Omental fat pad (tissue), 4 donors: ENCODE results near the gene NAGLU. TPM values are rescaled to one million over a fixed set of nuclear protein-coding genes. Genes with fewer than 3 reads are reported as not detected.

Source experiments
- ATAC-seq: fragments of 150-250 bp; one replicate; pipeline ENCODE4 v1.9.1; 2016; ENCODE audit warnings: mild to moderate bottlenecking, moderate library complexity; ENCODE audit not compliant: low FRiP score
- DNase-seq: peaks from one replicate; pipeline ENCODE4 v3.0.0-alpha.2; 2019; ENCODE audit warnings: low spot score
- total RNA-seq, 4 donors: library from RNA; depleted of rRNA; stranded (reverse); fragments of >200 nt; gene quantifications; one replicate each; pipeline ENCODE4 v1.1.0, GENCODE V29; 2016
- TF ChIP-seq, protein P1 (sequence below), 3 donors: fragments of 450-650 bp; IDR thresholded peaks; one replicate each; pipeline ENCODE4 v1.5.1; 2016 to 2017; ENCODE audit warnings: antibody characterized with exemption in 3 of 3, mild to moderate bottlenecking in 3 of 3, moderate library complexity in 2 of 3

Gene NAGLU
- total RNA-seq, 4 donors from 2014 or later = 48.5 to 80.9 (median 57.3) TPM

DNA sequence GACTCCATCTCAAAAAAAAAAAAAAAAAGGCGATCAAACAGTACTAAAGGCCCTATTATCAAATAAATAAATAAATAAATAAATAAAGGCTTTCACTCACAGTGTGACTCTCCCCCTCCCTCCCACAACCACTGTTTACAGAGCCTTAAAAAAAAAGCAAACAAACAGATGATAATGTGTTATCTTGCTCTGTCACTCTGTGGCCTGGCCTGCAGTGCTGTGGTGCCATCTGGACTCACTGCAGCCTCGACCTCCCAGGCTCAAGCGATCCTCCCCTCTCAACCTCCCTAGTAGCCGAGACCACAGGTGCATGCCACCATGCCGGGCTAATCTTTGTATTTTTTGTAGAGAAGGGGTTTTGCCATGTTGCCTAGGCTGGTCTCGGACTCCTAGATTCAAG, 8.1 kb upstream of the NAGLU start:
- TF ChIP-seq, protein P1, sequence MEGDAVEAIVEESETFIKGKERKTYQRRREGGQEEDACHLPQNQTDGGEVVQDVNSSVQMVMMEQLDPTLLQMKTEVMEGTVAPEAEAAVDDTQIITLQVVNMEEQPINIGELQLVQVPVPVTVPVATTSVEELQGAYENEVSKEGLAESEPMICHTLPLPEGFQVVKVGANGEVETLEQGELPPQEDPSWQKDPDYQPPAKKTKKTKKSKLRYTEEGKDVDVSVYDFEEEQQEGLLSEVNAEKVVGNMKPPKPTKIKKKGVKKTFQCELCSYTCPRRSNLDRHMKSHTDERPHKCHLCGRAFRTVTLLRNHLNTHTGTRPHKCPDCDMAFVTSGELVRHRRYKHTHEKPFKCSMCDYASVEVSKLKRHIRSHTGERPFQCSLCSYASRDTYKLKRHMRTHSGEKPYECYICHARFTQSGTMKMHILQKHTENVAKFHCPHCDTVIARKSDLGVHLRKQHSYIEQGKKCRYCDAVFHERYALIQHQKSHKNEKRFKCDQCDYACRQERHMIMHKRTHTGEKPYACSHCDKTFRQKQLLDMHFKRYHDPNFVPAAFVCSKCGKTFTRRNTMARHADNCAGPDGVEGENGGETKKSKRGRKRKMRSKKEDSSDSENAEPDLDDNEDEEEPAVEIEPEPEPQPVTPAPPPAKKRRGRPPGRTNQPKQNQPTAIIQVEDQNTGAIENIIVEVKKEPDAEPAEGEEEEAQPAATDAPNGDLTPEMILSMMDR (IDR thresholded peaks at IDR 0.05) = no peak
- DNase-seq (no peak), ATAC-seq (no peak)

DNA sequence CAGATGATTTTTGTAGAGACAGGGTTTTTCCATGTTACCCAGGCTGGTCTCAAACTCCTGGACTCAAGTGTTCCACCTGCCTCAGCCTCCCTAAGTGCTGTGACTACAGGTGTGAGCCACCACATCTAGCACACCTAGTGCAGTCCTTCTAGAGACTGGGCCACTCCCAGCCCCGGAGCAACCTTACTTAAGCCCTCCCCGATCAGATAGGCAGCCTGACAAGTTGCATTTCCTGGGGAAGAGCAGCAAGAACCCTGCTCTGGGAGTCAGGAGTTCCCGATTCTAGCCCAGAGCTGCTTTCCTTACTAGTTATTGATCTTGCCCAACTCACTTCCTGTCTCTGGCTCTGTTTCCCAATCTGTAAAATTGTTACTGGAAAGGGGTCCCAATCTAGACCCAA, 7.0 kb upstream of the NAGLU start:
- no peak for DNase-seq
- no peak for ATAC-seq

DNA sequence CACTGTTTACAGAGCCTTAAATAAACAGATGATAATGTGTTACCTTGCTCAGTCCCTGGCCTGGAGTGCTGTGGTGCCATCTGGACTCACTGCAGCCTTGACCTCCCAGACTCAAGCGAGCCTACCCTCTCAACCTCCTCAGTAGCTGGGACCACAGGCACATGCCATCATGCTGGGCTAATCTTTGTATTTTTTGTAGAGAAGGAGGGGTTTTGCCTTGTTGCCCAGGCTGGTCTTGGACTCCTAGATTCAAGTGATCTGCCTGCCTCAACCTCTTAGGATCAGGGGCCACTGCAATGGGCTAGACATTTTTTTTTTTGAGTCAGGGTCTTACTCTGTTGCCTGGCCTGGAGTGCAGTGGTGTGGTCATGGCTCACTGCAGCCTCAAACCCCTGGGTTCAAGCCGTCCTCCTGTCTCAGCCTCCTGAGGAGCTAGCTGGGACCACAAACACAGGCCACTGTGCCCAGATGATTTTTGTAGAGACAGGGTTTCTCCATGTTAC, 5.0 kb upstream of the NAGLU start:
- DNase-seq (no peak), ATAC-seq (no peak)
- TF ChIP-seq, protein P1 (IDR thresholded peaks at IDR 0.05) = no peak

More for the DNA sequence above, 7.0 kb upstream of the NAGLU start:
- TF ChIP-seq, protein P1 (IDR thresholded peaks at IDR 0.05) = no peak

DNA sequence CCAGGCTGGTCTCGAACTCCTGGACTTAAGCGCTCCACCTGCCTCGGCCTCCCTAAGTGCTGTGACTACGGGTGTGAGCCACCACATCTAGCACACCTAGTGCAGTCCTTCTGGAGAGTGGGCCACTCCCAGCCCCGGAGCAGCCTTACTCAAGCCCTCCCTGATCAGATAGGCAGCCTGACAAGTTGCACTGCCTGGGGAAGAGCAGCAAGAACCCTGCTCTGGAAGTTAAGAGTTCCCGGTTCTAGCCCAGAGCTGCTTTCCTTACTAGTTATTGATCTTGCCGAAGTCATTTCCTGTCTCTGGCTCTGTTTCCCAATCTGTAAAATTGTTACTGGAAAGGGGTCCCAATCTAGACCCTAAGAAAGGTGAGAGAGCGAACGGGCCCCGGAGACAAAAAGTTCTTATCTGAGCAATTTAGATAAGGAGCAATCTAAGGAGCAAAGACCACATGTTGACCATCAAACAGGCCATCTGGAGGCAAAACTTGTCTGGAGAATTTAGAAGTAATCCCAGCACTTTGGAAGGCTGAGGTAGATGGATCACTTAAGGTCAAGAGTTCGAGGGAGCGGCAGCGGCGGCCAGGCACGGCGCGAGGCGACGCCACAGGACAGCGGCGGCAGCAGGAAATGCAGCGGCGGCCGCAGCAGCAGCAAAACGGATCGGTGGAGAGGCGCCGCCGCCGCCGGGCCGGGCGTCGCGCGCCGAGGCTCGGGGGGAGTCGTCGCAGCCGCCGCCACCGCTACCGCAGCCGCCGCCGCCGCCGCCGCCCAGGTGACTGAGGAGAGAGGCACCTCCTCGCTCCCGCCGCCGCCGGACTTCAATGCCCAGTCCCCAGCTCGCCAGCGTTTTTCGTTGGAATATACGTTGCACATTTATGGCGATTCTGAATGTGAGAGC, 4.3 kb upstream of the NAGLU start:
- DNase-seq (no peak), ATAC-seq (peak; percentile 46)
- TF ChIP-seq, protein P1 (IDR thresholded peaks at IDR 0.05) = peak in 1 of 3 donors; percentile 15

DNA sequence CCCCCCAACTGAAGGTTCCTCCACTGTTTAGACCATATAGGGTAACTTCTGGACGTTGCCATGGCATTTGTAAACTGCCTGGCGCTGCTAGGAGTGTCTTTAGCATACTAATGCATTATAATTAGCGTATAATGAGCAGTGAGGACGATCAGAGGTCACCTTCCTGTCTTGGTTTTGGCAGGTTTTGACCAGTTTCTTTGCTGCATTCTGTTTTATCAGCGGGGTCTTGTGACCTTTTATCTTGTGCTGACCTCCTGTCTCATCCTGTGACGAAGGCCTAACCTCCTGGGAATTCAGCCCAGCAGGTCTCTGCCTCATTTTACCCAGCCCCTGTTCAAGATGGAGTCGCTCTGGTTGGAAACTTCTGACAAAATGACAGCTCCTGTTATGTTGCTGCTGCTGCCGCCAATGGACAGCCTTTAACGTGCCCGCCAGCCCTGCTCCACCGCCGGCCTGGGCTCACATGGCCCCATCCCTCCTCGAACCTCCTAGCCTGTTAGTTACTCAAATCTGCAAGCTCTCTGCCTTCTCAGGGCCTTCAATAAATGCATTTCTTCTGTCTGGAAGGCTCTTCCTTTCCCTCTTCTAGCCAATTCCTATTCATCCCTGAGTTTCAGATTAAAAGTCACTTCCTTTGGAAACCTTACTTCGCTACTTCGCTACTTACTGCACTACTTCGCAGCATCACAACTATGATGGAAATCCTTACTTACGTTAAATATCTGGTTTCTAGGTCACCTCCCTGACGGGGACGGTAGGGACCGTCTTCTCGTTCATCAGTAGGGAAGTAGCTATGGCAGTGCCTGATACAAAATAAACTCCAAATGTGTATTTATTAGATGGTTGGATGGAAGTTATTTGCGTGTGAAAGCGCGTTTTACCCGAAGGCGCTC, 640 bp upstream of the NAGLU start:
- DNase-seq = no peak
- no peak for ATAC-seq
- TF ChIP-seq, protein P1 (IDR thresholded peaks at IDR 0.05) = no peak

DNA sequence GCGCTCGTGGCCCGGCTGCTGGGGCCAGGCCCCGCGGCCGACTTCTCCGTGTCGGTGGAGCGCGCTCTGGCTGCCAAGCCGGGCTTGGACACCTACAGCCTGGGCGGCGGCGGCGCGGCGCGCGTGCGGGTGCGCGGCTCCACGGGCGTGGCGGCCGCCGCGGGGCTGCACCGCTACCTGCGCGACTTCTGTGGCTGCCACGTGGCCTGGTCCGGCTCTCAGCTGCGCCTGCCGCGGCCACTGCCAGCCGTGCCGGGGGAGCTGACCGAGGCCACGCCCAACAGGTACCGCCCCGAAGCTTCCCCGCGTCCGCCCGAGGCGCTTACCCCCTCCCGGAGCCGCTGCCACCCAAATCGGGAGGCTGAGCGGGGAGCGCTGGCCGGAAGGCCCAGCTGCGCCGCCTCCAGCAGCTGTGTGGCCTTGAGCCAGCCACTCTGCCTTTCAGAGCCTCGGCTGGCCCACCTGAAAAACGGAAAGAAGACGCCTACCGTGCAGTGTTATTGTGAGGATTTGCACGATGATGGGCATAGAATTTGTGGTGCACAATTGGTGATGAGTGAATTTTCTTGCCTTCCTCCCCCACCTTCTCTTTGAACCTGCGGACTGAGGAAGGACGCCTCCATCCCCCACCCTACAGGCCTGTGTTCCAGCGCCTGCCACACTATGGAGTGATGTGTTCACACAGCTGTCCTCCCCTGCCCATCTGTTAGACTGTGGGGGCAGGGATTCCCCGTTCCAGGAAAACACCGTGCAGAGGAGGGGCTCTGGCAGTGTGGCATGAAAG, 523 bp downstream of the NAGLU start:
- ATAC-seq = peak; percentile 81
- TF ChIP-seq, protein P1 (IDR thresholded peaks at IDR 0.05) = no peak
- DNase-seq = no peak
